Activated CD4-positive, alpha-beta T cell treated with anti-CD3 and anti-CD28 coated beads for 36 hours (primary cell): ENCODE results near the gene CDH24. TPM values are rescaled to one million over a fixed set of nuclear protein-coding genes. Genes with fewer than 3 reads are reported as not detected.

Experiments used
- total RNA-seq, 2 experiments: library from RNA; stranded (reverse); gene quantifications; one replicate each; pipeline ENCODE4 v1.2.3, GENCODE V29; 2021

CDH24 gene
- total RNA-seq, 2 experiments from 2014 or later: 0.82 to 1.1 TPM

Other genes with a start within 250 kb of the CDH24 start
- under 1 TPM; 0.50 to 0.72 TPM for gene SLC7A7, start 242.1 kb downstream of the CDH24 start, total RNA-seq
- gene MRPL52, start 227.6 kb downstream of the CDH24 start, total RNA-seq: 100 to 1,000 TPM; 115 to 136 TPM
- gene MMP14, start 220.9 kb downstream of the CDH24 start, total RNA-seq: 1 to 10 TPM; 2.0 to 2.1 TPM
- 10 to 100 TPM; 36.3 to 41.8 TPM for gene LRP10, start 185.8 kb downstream of the CDH24 start, total RNA-seq
- gene REM2, start 174.3 kb downstream of the CDH24 start, total RNA-seq: under 1 TPM; 0.33 to 0.48 TPM
- 10 to 100 TPM; 61.6 to 68.6 TPM for gene RBM23, start 138.4 kb downstream of the CDH24 start, total RNA-seq
- gene PRMT5, start 128.1 kb downstream of the CDH24 start, total RNA-seq: 100 to 1,000 TPM; 121 to 151 TPM
- gene HAUS4, start 100.4 kb downstream of the CDH24 start, total RNA-seq: 10 to 100 TPM; 62.5 to 84.4 TPM
- 1 to 10 TPM; 2.9 to 3.2 TPM for gene AJUBA, start 75.0 kb downstream of the CDH24 start, total RNA-seq
- gene C14orf93, start 47.4 kb downstream of the CDH24 start, total RNA-seq: 10 to 100 TPM; 10.7 to 11.5 TPM
- gene PSMB5, start 22.6 kb downstream of the CDH24 start, total RNA-seq: 100 to 1,000 TPM; 104 to 129 TPM
- gene PSMB11, start 15.3 kb downstream of the CDH24 start, total RNA-seq: not detected
- gene ACIN1, start 37.6 kb upstream of the CDH24 start, total RNA-seq: 100 to 1,000 TPM; 160 to 215 TPM
- 10 to 100 TPM; 43.8 to 51.5 TPM for gene C14orf119, start 38.0 kb upstream of the CDH24 start, total RNA-seq
- not detected for gene CIROP, start 47.5 kb upstream of the CDH24 start, total RNA-seq
- gene CEBPE, start 61.7 kb upstream of the CDH24 start, total RNA-seq: under 1 TPM; 0.19 to 0.34 TPM
- gene SLC7A8, start 126.1 kb upstream of the CDH24 start, total RNA-seq: 1 to 10 TPM in 1 of 2 experiments, under 1 TPM in 1; 0.89 to 1.6 TPM
- gene RNF212B, start 180.4 kb upstream of the CDH24 start, total RNA-seq: not detected
- 10 to 100 TPM; 13.7 to 17.5 TPM for gene HOMEZ, start 228.6 kb upstream of the CDH24 start, total RNA-seq
- 10 to 100 TPM; 30.9 to 44.6 TPM for gene PPP1R3E, start 245.3 kb upstream of the CDH24 start, total RNA-seq
- gene BCL2L2, start 249.3 kb upstream of the CDH24 start, total RNA-seq: 1 to 10 TPM in 1 of 2 experiments, under 1 TPM in 1; 0.73 to 1.2 TPM